Ovary (tissue), 3 donors: ENCODE results near the gene MOXD1.

Experiments
- CTCF ChIP-seq, 3 donors: fragments of 450-650 bp in 2 of 3; fragments of 200-600 bp in 1 of 3; IDR thresholded peaks; one replicate each; pipeline versions ENCODE4 v1.5.1 to v1.8.0; 2016 to 2022; ENCODE audit warnings: antibody characterized with exemption in 3 of 3, mild to moderate bottlenecking in 1 of 3
- POLR2A ChIP-seq: fragments of 450-650 bp; IDR thresholded peaks from one replicate; pipeline ENCODE4 v1.6.1; 2017; ENCODE audit warnings: antibody characterized with exemption, mild to moderate bottlenecking, moderate library complexity
- donor health status: DM: no; HTN: no; CAD: no.

- no peak for TF ChIP-seq POLR2A
- TF ChIP-seq CTCF (IDR thresholded peaks at IDR 0.05), result no peak
Observed at GRCh38 chr6:132264021-132264500, 137.2 kb downstream of the MOXD1 start.
